ENCODE data around the gene GPX2.

- TF ChIP-seq CTCF (conservative IDR thresholded peaks at IDR 0.05 in 1 of 2, IDR thresholded peaks at IDR 0.05 in 1 of 2; ENCODE audit: extremely low read depth in 1 of 2, insufficient read depth in 1 of 2, low read depth in 1 of 2, low read length in 2 of 2) (no peak), EZH2 (IDR thresholded peaks at IDR 0.05; ENCODE audit: borderline replicate concordance, low read length) (no peak)
Observed at GRCh38 chr14:64963611-64964010, 21.1 kb upstream of the GPX2 start.
